ENCODE results near the gene GALNTL6. TPM values are rescaled to one million over a fixed set of nuclear protein-coding genes. Genes with fewer than 3 reads are reported as not detected.

The GALNTL6 gene
- total RNA-seq, 1 experiment from 2014 or later = not detected

DNA sequence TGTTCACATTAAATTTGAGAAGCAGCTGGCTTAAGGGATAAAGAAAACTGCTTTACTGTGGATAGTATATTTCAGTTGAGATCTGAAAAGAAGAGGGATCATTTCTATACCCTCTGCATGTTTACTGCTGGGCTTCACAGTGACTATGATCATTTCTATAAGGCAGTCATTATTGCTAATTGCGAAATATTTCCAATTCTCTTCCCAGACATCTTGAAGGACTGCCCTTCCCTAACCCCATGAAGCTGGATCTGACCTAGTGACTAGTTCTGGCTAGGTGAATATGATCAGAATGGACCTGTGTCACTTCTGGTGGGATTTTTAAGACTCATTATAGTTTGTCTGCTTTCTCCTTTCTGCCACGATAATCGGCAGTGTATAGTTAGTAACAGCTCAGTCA, 848.9 kb downstream of the GALNTL6 start:
- H3K9ac ChIP-seq (ENCODE audit: low read length) = no peak overlapping the region
- no peaks in the 10 kb centered on the region for H3K9me3 ChIP-seq (ENCODE audit: control insufficient read depth in 1 of 2, insufficient read depth in 1 of 2, low read depth in 1 of 2, low read length in 2 of 2)
- H3K79me2 ChIP-seq (ENCODE audit: insufficient read depth, low read length) = no peaks in the 10 kb centered on the region
- ChIA-PET CTCF (no interaction called here), RAD21 (ENCODE audit: low non-redundant PET in 1 of 2, low total read pairs in 2 of 2, uncharacterized antibody in 2 of 2, unreplicated experiment in 2 of 2) (no interaction called here), POLR2A (no interaction called here)
- no peak for DNase-seq (ENCODE audit: low read depth, low spot score)
- no peak overlapping the region for H3K27ac ChIP-seq (ENCODE audit: low read depth, low read length)
- H3K4me3 ChIP-seq (replicated peaks in 1 of 2; ENCODE audit: low read depth in 1 of 2, low read length in 2 of 2) = no peak overlapping the region
- BruUV-seq (replicated peaks) = no TSS peak
- no peaks in the 10 kb centered on the region for H3K27me3 ChIP-seq (ENCODE audit: insufficient read depth, low read length)
- H2AFZ ChIP-seq (ENCODE audit: low read depth, low read length, poor library complexity, severe bottlenecking) = no peak overlapping the region
- no peak for ATAC-seq
- TF ChIP-seq YY1 (IDR thresholded peaks at IDR 0.05; ENCODE audit: extremely low read depth, insufficient replicate concordance, low read depth, low read length) (no peak), ZNF274 (IDR thresholded peaks at IDR 0.05; ENCODE audit: low read depth, low read length) (no peak), EZH2phosphoT487 (IDR thresholded peaks at IDR 0.05; ENCODE audit: borderline replicate concordance) (no peak), FOSL1 (IDR thresholded peaks at IDR 0.05; ENCODE audit: low read depth) (no peak)
- TF ChIP-seq, protein P1, sequence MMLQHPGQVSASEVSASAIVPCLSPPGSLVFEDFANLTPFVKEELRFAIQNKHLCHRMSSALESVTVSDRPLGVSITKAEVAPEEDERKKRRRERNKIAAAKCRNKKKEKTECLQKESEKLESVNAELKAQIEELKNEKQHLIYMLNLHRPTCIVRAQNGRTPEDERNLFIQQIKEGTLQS (IDR thresholded peaks at IDR 0.05) = no peak
- H3K36me3 ChIP-seq (ENCODE audit: control insufficient read depth in 1 of 2, insufficient read depth in 2 of 2, low read length in 2 of 2) = no peaks in the 10 kb centered on the region
- intact Hi-C loops (cut with micrococcal nuclease) = no loop called here
- no peak overlapping the region for H3K4me2 ChIP-seq (ENCODE audit: low read length)
- no peaks in the 10 kb centered on the region for H4K20me1 ChIP-seq (ENCODE audit: insufficient read depth)
- H3K4me1 ChIP-seq (ENCODE audit: control insufficient read depth in 1 of 2, insufficient read depth in 2 of 2, low read length in 2 of 2) = no peaks in the 10 kb centered on the region
- H3K9me2 ChIP-seq (ENCODE audit: insufficient read depth) = no peaks in the 10 kb centered on the region; the same call in 1 of the 2 replicates

DNA sequence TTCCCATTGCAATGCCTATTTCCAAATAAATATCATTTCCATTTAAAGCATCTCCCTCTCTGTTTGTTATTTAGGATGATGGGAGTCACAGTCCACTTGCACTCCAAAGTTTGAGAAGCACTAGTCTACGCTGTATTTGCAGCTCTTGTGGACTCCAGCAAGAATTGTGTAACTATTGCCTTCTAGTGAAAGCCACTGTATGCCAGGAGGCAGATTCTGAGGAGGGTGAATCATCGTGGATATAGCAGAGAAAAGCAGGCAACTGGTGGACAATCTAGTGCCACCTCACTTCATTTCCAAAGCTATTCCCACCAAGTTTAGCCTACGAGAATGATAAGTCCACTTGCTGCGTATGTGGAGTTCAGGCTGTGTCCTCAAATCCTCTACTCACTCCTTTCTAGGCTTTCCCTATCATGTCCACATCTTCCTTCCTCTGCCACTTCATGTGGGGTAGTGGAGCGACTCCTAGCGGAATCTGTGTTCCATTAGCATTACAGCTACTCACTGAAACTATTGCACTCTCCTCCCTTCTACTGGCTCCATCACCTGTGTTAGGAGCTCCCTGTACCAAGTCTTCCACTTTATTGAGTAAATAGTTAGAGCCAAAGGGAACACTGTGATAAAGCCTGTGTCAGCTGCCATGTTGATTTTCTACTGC, 853.6 kb downstream of the GALNTL6 start:
- Histone ChIP-seq H4K20me1 (ENCODE audit: insufficient read depth) (no peaks in the 10 kb centered on the region), H3K36me3 (ENCODE audit: control insufficient read depth in 1 of 2, insufficient read depth in 2 of 2, low read length in 2 of 2) (no peaks in the 10 kb centered on the region), H3K4me3 (replicated peaks in 1 of 2; ENCODE audit: low read depth in 1 of 2, low read length in 2 of 2) (no peak overlapping the region), H3K27ac (ENCODE audit: low read depth, low read length) (no peak overlapping the region), H3K4me2 (ENCODE audit: low read length) (no peak overlapping the region), H3K9ac (ENCODE audit: low read length) (no peak overlapping the region), H2AFZ (ENCODE audit: low read depth, low read length, poor library complexity, severe bottlenecking) (no peak overlapping the region), H3K27me3 (ENCODE audit: insufficient read depth, low read length) (no peaks in the 10 kb centered on the region), H3K9me3 (ENCODE audit: control insufficient read depth in 1 of 2, insufficient read depth in 1 of 2, low read depth in 1 of 2, low read length in 2 of 2) (no peaks in the 10 kb centered on the region), H3K4me1 (ENCODE audit: control insufficient read depth in 1 of 2, insufficient read depth in 2 of 2, low read length in 2 of 2) (no peaks in the 10 kb centered on the region), H3K9me2 (ENCODE audit: insufficient read depth) (no peaks in the 10 kb centered on the region; the same call in 1 of the 2 replicates), H3K79me2 (ENCODE audit: insufficient read depth, low read length) (no peaks in the 10 kb centered on the region)
- BruUV-seq (replicated peaks) = no TSS peak
- ChIA-PET RAD21 (ENCODE audit: low non-redundant PET in 1 of 2, low total read pairs in 2 of 2, uncharacterized antibody in 2 of 2, unreplicated experiment in 2 of 2) (no interaction called here), CTCF (no interaction called here), POLR2A (no interaction called here)
- no peak for ATAC-seq
- no peak for DNase-seq (ENCODE audit: low read depth, low spot score)
- intact Hi-C loops (cut with micrococcal nuclease) = no loop called here
- no peak for TF ChIP-seq SRF (IDR thresholded peaks at IDR 0.05; ENCODE audit: low read depth)
- no peak for TF ChIP-seq CEBPB (IDR thresholded peaks at IDR 0.05; ENCODE audit: low read depth)
- TF ChIP-seq, protein P2, sequence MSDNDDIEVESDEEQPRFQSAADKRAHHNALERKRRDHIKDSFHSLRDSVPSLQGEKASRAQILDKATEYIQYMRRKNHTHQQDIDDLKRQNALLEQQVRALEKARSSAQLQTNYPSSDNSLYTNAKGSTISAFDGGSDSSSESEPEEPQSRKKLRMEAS (IDR thresholded peaks at IDR 0.05) = no peak
- no peak for TF ChIP-seq FOSL1 (IDR thresholded peaks at IDR 0.05; ENCODE audit: low read depth)
- no peak for TF ChIP-seq EZH2phosphoT487 (IDR thresholded peaks at IDR 0.05; ENCODE audit: borderline replicate concordance)
- no peak for TF ChIP-seq EGR1 (IDR thresholded peaks at IDR 0.05; ENCODE audit: low read depth)
- TF ChIP-seq EZH2 (IDR thresholded peaks at IDR 0.05) = no peak
- no peak for TF ChIP-seq SP1 (IDR thresholded peaks at IDR 0.05; ENCODE audit: low read depth)
- TF ChIP-seq, protein P3, sequence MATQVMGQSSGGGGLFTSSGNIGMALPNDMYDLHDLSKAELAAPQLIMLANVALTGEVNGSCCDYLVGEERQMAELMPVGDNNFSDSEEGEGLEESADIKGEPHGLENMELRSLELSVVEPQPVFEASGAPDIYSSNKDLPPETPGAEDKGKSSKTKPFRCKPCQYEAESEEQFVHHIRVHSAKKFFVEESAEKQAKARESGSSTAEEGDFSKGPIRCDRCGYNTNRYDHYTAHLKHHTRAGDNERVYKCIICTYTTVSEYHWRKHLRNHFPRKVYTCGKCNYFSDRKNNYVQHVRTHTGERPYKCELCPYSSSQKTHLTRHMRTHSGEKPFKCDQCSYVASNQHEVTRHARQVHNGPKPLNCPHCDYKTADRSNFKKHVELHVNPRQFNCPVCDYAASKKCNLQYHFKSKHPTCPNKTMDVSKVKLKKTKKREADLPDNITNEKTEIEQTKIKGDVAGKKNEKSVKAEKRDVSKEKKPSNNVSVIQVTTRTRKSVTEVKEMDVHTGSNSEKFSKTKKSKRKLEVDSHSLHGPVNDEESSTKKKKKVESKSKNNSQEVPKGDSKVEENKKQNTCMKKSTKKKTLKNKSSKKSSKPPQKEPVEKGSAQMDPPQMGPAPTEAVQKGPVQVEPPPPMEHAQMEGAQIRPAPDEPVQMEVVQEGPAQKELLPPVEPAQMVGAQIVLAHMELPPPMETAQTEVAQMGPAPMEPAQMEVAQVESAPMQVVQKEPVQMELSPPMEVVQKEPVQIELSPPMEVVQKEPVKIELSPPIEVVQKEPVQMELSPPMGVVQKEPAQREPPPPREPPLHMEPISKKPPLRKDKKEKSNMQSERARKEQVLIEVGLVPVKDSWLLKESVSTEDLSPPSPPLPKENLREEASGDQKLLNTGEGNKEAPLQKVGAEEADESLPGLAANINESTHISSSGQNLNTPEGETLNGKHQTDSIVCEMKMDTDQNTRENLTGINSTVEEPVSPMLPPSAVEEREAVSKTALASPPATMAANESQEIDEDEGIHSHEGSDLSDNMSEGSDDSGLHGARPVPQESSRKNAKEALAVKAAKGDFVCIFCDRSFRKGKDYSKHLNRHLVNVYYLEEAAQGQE (IDR thresholded peaks at IDR 0.05; ENCODE audit: low read depth) = no peak
- TF ChIP-seq, protein P4, sequence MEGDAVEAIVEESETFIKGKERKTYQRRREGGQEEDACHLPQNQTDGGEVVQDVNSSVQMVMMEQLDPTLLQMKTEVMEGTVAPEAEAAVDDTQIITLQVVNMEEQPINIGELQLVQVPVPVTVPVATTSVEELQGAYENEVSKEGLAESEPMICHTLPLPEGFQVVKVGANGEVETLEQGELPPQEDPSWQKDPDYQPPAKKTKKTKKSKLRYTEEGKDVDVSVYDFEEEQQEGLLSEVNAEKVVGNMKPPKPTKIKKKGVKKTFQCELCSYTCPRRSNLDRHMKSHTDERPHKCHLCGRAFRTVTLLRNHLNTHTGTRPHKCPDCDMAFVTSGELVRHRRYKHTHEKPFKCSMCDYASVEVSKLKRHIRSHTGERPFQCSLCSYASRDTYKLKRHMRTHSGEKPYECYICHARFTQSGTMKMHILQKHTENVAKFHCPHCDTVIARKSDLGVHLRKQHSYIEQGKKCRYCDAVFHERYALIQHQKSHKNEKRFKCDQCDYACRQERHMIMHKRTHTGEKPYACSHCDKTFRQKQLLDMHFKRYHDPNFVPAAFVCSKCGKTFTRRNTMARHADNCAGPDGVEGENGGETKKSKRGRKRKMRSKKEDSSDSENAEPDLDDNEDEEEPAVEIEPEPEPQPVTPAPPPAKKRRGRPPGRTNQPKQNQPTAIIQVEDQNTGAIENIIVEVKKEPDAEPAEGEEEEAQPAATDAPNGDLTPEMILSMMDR (IDR thresholded peaks at IDR 0.05 in 2 of 3, conservative IDR thresholded peaks at IDR 0.05 in 1 of 3; ENCODE audit: borderline replicate concordance in 1 of 3, insufficient read depth in 1 of 3, low read depth in 2 of 3, low read length in 2 of 3) = no peak
- TF ChIP-seq TCF7L2 (IDR thresholded peaks at IDR 0.05; ENCODE audit: borderline replicate concordance, extremely low read depth, insufficient read depth, insufficient read length) = no peak
- no peak for TF ChIP-seq ZFX (IDR thresholded peaks at IDR 0.05)
